KMS-11 (cell line): ENCODE data around the gene RBM4B.

Experiments used
- H2AFZ ChIP-seq: fragments of 200-600 bp; sonication (generic); 2 replicates; pipeline ENCODE4 v1.6.1; 2016; ENCODE audit warnings: antibody characterized with exemption, mixed run types, low read depth
- H3K27ac ChIP-seq: fragments of 200-600 bp; sonication (generic); 2 replicates; pipeline ENCODE4 v1.6.1; 2016; ENCODE audit warnings: mild to moderate bottlenecking, mixed run types
- H3K27me3 ChIP-seq: fragments of 200-600 bp; sonication (generic); 2 replicates; pipeline ENCODE4 v1.6.1; 2017; ENCODE audit warnings: mild to moderate bottlenecking, low read depth, mixed run types, moderate library complexity; ENCODE audit not compliant: insufficient read depth
- H3K36me3 ChIP-seq: fragments of 200-600 bp; sonication (generic); 2 replicates; pipeline ENCODE4 v1.6.1; 2017; ENCODE audit warnings: mild to moderate bottlenecking, mixed run types; ENCODE audit not compliant: insufficient read depth
- H3K4me1 ChIP-seq: fragments of 200-600 bp; sonication (generic); 2 replicates; pipeline ENCODE4 v1.6.1; 2016; ENCODE audit warnings: mild to moderate bottlenecking, low read depth, mixed run types; ENCODE audit not compliant: poor library complexity, severe bottlenecking
- H3K4me2 ChIP-seq: fragments of 200-600 bp; sonication (generic); 2 replicates; pipeline ENCODE4 v1.7.0; 2016; ENCODE audit warnings: mild to moderate bottlenecking, mixed run types
- H3K4me3 ChIP-seq: fragments of 200-600 bp; sonication (generic); IDR thresholded peaks from 2 replicates; pipeline ENCODE4 v1.6.1; 2017; ENCODE audit warnings: low read depth, low read length, mixed read lengths; ENCODE audit not compliant: insufficient read depth
- H3K79me2 ChIP-seq: fragments of 200-600 bp; sonication (generic); 2 replicates; pipeline ENCODE4 v1.6.1; 2016; ENCODE audit warnings: low read depth, mixed run types; ENCODE audit not compliant: insufficient read depth
- H3K9ac ChIP-seq: fragments of 200-600 bp; sonication (generic); 2 replicates; pipeline ENCODE4 v1.6.1; 2016; ENCODE audit warnings: mild to moderate bottlenecking, mixed run types
- H4K20me1 ChIP-seq: fragments of 200-600 bp; sonication (generic); 2 replicates; pipeline ENCODE4 v1.6.1; 2016; ENCODE audit warnings: mild to moderate bottlenecking, mixed run types; ENCODE audit not compliant: insufficient read depth
- CTCF ChIP-seq: fragments of 200-600 bp; sonication (generic); conservative IDR thresholded peaks from 2 replicates; pipeline ENCODE4 v1.6.1; 2017; ENCODE audit warnings: low read depth, mild to moderate bottlenecking, antibody characterized with exemption, low read length, moderate library complexity, mixed read lengths

RBM4B gene

GRCh38 chr11:66708701-66709100, 31.0 kb upstream of the RBM4B start:
- Histone ChIP-seq H3K9ac (no peak overlapping the region), H2AFZ (no peak overlapping the region), H4K20me1 (no peaks in the 10 kb centered on the region), H3K4me2 (no peak overlapping the region), H3K27me3 (no peaks in the 10 kb centered on the region), H3K36me3 (no peaks in the 10 kb centered on the region), H3K79me2 (no peaks in the 10 kb centered on the region), H3K4me3 (no peak overlapping the region), H3K27ac (no peak overlapping the region), H3K4me1 (no peaks in the 10 kb centered on the region)
- TF ChIP-seq CTCF, result no peak

GRCh38 chr11:66708094-66708493, 30.4 kb upstream of the RBM4B start:
- Histone ChIP-seq H3K27ac (no peak overlapping the region), H3K9ac (no peak overlapping the region), H2AFZ (no peak overlapping the region), H3K36me3 (no peaks in the 10 kb centered on the region), H3K4me3 (no peak overlapping the region), H4K20me1 (no peaks in the 10 kb centered on the region), H3K4me1 (no peaks in the 10 kb centered on the region), H3K27me3 (no peaks in the 10 kb centered on the region), H3K4me2 (no peak overlapping the region), H3K79me2 (no peaks in the 10 kb centered on the region)
- no peak for TF ChIP-seq CTCF

GRCh38 chr11:66707486-66707885, 29.8 kb upstream of the RBM4B start:
- H3K9ac ChIP-seq, result no peak overlapping the region
- no peaks in the 10 kb centered on the region for H3K27me3 ChIP-seq
- H3K36me3 ChIP-seq, result no peaks in the 10 kb centered on the region
- H3K4me3 ChIP-seq, result no peak overlapping the region
- H3K27ac ChIP-seq, result no peak overlapping the region
- no peak overlapping the region for H2AFZ ChIP-seq
- no peak overlapping the region for H3K4me2 ChIP-seq
- no peaks in the 10 kb centered on the region for H4K20me1 ChIP-seq
- no peaks in the 10 kb centered on the region for H3K79me2 ChIP-seq
- TF ChIP-seq CTCF, result no peak
- H3K4me1 ChIP-seq, result no peaks in the 10 kb centered on the region

GRCh38 chr11:66706989-66707388, 29.3 kb upstream of the RBM4B start:
- Histone ChIP-seq H4K20me1 (no peaks in the 10 kb centered on the region), H3K4me3 (no peak overlapping the region), H3K9ac (no peak overlapping the region), H3K79me2 (no peaks in the 10 kb centered on the region), H3K36me3 (no peaks in the 10 kb centered on the region), H3K27me3 (no peaks in the 10 kb centered on the region), H2AFZ (no peak overlapping the region), H3K4me2 (no peak overlapping the region), H3K4me1 (no peaks in the 10 kb centered on the region), H3K27ac (no peak overlapping the region)
- no peak for TF ChIP-seq CTCF
